Cardiac ventricle fibroblast (primary cell): Measurements from ENCODE around the gene TAF4B. TPM values are rescaled to one million over a fixed set of nuclear protein-coding genes. Genes with fewer than 3 reads are reported as not detected.

Source experiments
- total RNA-seq: library from RNA; depleted of rRNA; stranded (reverse); fragments of >200 nt; gene quantifications from 2 replicates; pipeline ENCODE4 v1.2.3, GENCODE V29; 2015

TAF4B gene, protein sequence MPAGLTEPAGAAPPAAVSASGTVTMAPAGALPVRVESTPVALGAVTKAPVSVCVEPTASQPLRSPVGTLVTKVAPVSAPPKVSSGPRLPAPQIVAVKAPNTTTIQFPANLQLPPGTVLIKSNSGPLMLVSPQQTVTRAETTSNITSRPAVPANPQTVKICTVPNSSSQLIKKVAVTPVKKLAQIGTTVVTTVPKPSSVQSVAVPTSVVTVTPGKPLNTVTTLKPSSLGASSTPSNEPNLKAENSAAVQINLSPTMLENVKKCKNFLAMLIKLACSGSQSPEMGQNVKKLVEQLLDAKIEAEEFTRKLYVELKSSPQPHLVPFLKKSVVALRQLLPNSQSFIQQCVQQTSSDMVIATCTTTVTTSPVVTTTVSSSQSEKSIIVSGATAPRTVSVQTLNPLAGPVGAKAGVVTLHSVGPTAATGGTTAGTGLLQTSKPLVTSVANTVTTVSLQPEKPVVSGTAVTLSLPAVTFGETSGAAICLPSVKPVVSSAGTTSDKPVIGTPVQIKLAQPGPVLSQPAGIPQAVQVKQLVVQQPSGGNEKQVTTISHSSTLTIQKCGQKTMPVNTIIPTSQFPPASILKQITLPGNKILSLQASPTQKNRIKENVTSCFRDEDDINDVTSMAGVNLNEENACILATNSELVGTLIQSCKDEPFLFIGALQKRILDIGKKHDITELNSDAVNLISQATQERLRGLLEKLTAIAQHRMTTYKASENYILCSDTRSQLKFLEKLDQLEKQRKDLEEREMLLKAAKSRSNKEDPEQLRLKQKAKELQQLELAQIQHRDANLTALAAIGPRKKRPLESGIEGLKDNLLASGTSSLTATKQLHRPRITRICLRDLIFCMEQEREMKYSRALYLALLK
- total RNA-seq = 7.1 and 7.4 TPM in 2 replicates

DNA sequence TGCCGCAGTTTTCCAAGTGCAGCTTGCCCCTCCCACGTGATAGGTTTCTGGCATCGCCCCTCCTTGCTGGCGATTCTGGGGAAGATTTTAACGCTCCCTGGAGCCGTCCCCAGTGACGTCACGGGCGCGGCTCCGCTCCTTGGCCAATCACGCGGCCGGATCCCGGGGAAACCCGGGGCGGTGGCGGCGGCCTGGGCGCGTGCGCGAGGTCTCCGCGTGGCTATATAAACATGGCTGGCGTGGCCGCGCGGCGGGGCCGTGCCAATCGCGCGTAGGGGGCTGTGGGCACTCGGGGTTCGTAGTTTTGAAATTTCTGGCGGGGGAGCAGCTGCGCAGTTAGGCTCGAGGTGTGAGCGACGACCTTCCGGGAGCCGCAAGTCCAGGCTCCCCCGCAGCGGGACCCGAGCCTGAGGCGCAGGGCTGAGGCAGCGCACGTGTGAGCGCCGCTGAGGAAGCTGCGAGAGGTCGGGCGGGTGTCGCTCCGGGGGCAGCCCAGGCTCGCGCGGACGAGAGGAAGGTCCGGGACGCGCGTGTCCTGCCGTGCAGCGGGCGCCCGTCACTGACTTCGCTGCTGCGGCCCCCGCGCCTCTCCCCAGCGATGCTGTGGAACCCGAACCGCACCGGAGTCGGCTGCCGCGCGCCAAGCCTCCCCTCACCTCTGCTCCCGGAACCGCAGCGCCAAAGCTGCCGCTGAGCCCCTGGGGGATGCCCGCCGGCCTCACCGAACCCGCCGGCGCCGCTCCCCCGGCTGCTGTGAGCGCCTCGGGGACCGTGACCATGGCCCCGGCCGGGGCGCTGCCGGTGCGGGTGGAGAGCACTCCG lies at the start of gene TAF4B:
TSS of gene TAF4B (plus strand) at position 217 of the 822 bp plus-strand sequence. CDS start at position 706, 489 bp downstream.

Other genes starting within 250 kb of the TAF4B start
- 52.2 and 370 TPM in 2 replicates for gene SS18, start 135.8 kb upstream of the TAF4B start, total RNA-seq
- gene PSMA8, start 92.6 kb upstream of the TAF4B start, total RNA-seq = not detected in 2 replicates